PC-9 (cell line): ENCODE results near the gene IFT20. TPM values are rescaled to one million over a fixed set of nuclear protein-coding genes. Genes with fewer than 3 reads are reported as not detected.
A peak's percentile ranks its signal among the peaks of the same experiment; 100 is the strongest.

Source experiments
- BruUV-seq: library from RNA; stranded (reverse); fragments of 400-500 nt; replicated peaks from 2 replicates; lab custom pipeline; 2021; lab: Mats Ljungman, UMichigan
- CTCF ChIA-PET: fragments of 300-600 bp; sonication (Branson Sonifier 250); formaldehyde crosslinking; loops from one replicate; lab custom pipeline; 2022; ENCODE audit warnings: antibody characterized with exemption; lab: Charles Lee
- POLR2A ChIA-PET: fragments of 300-600 bp; sonication (Branson Sonifier 250); formaldehyde crosslinking; loops from one replicate; lab custom pipeline; 2022; ENCODE audit warnings: antibody characterized with exemption; ENCODE audit not compliant: unreplicated experiment; lab: Charles Lee
- DNase-seq, 2 experiments: peaks; one replicate each; pipeline versions ENCODE4 v3.0.0 to v3.0.0-alpha.2; 2015 to 2022; ENCODE audit warnings: mixed read lengths in 1 of 2
- H2AFZ ChIP-seq: fragments of 200-600 bp; sonication (generic); 2 replicates; pipeline ENCODE4 v1.8.1; 2017; ENCODE audit warnings: antibody characterized with exemption
- H3F3A ChIP-seq: fragments of 200-600 bp; sonication (generic); 2 replicates; pipeline ENCODE4 v1.8.1; 2017; ENCODE audit warnings: antibody characterized with exemption, mild to moderate bottlenecking, low read depth; ENCODE audit not compliant: insufficient read depth
- H3K27ac ChIP-seq: fragments of 200-600 bp; sonication (generic); 2 replicates; pipeline ENCODE4 v1.6.1; 2016; ENCODE audit warnings: mixed run types
- H3K27me3 ChIP-seq: fragments of 200-600 bp; sonication (generic); 2 replicates; pipeline ENCODE4 v1.6.1; 2016; ENCODE audit warnings: low read depth, mixed run types; ENCODE audit not compliant: insufficient read depth
- H3K36me3 ChIP-seq: fragments of 200-600 bp; sonication (generic); 2 replicates; pipeline ENCODE4 v1.6.1; 2016; ENCODE audit warnings: low read depth, mixed run types
- H3K4me1 ChIP-seq: fragments of 200-600 bp; sonication (generic); replicated peaks from 2 replicates; pipeline ENCODE4 v1.6.1; 2016; ENCODE audit warnings: mixed run types; ENCODE audit not compliant: insufficient read depth
- H3K4me2 ChIP-seq: fragments of 200-600 bp; sonication (generic); 2 replicates; pipeline ENCODE4 v1.6.1; 2017; ENCODE audit warnings: mixed run types
- H3K4me3 ChIP-seq: fragments of 200-600 bp; sonication (generic); 2 replicates; pipeline ENCODE4 v1.6.1; 2016; ENCODE audit warnings: mixed run types
- H3K79me2 ChIP-seq: fragments of 200-600 bp; sonication (generic); 2 replicates; pipeline ENCODE4 v1.6.1; 2017; ENCODE audit warnings: low read depth, mixed run types
- H3K9me2 ChIP-seq: fragments of 200-600 bp; sonication (generic); 2 replicates; pipeline ENCODE4 v1.8.1; 2017; ENCODE audit warnings: mild to moderate bottlenecking; ENCODE audit not compliant: insufficient read depth
- H3K9me3 ChIP-seq: fragments of 200-600 bp; sonication (generic); 2 replicates; pipeline ENCODE4 v1.8.1; 2016; ENCODE audit warnings: low read depth; ENCODE audit not compliant: insufficient read depth
- H4K20me1 ChIP-seq: fragments of 200-600 bp; sonication (generic); 2 replicates; pipeline ENCODE4 v1.8.1; 2017; ENCODE audit not compliant: insufficient read depth
- EZH2 ChIP-seq: fragments of 200-600 bp; sonication (generic); IDR thresholded peaks from 2 replicates; pipeline ENCODE4 v1.8.0; 2017; ENCODE audit warnings: antibody characterized with exemption, low read depth
- intact Hi-C: fragments of 100-400 bp; cut with micrococcal nuclease; formaldehyde crosslinking; loops from one replicate; pipeline ENCODE4 v1.10.0; 2022; ENCODE audit not compliant: unreplicated experiment
- total RNA-seq: library from RNA; stranded (reverse); gene quantifications from 2 replicates; pipeline ENCODE4 v1.2.3, GENCODE V29; 2021
- TF ChIP-seq, protein P1 (sequence below): fragments of 200-600 bp; sonication (generic); conservative IDR thresholded peaks from 2 replicates; pipeline ENCODE4 v1.6.1; 2017; ENCODE audit warnings: mixed run types, antibody characterized with exemption, mild to moderate bottlenecking, moderate library complexity

IFT20 gene
- total RNA-seq, 1 experiment from 2014 or later, result 42.3 TPM

GRCh38 chr17:28325211-28325610 is 10.1 kb downstream of the IFT20 start:
- peaks cover 55% of the 10 kb centered on the region for H3K79me2 ChIP-seq
- no peaks in the 10 kb centered on the region for H3K9me3 ChIP-seq
- POLR2A ChIA-PET, result interaction anchor here (0.6 kb wide), 1 partner anchor 44 kb away, joined by 5 read pairs; no protein-coding TSS in a partner anchor
- H3K4me3 ChIP-seq, result no peak overlapping the region; the same call in 1 of the 2 replicates
- no peak overlapping the region for H2AFZ ChIP-seq
- no peaks in the 10 kb centered on the region for H3K9me2 ChIP-seq
- H3K4me2 ChIP-seq, result peak overlapping the region; percentile 63
- BruUV-seq, result no TSS peak
- TF ChIP-seq EZH2, result no peak
- TF ChIP-seq, protein P1, sequence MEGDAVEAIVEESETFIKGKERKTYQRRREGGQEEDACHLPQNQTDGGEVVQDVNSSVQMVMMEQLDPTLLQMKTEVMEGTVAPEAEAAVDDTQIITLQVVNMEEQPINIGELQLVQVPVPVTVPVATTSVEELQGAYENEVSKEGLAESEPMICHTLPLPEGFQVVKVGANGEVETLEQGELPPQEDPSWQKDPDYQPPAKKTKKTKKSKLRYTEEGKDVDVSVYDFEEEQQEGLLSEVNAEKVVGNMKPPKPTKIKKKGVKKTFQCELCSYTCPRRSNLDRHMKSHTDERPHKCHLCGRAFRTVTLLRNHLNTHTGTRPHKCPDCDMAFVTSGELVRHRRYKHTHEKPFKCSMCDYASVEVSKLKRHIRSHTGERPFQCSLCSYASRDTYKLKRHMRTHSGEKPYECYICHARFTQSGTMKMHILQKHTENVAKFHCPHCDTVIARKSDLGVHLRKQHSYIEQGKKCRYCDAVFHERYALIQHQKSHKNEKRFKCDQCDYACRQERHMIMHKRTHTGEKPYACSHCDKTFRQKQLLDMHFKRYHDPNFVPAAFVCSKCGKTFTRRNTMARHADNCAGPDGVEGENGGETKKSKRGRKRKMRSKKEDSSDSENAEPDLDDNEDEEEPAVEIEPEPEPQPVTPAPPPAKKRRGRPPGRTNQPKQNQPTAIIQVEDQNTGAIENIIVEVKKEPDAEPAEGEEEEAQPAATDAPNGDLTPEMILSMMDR, result no peak
- no peak for DNase-seq
- intact Hi-C loops, result no loop called here
- peaks cover 75% of the 10 kb centered on the region for H3K4me1 ChIP-seq
- peaks cover 8% of the 10 kb centered on the region; the same call in 1 of the 2 replicates for H3F3A ChIP-seq
- peak overlapping the region; percentile 56 for H3K27ac ChIP-seq
- H4K20me1 ChIP-seq, result no peaks in the 10 kb centered on the region
- H3K36me3 ChIP-seq, result peaks cover 8% of the 10 kb centered on the region; the same call in 1 of the 2 replicates
- no peaks in the 10 kb centered on the region for H3K27me3 ChIP-seq
- CTCF ChIA-PET, result no interaction called here

GRCh38 chr17:28324781-28325180 is 10.5 kb downstream of the IFT20 start:
- TF ChIP-seq EZH2, result no peak
- TF ChIP-seq, protein P1, result no peak
- intact Hi-C loops, result no loop called here
- Histone ChIP-seq H4K20me1 (no peaks in the 10 kb centered on the region), H3K9me3 (no peaks in the 10 kb centered on the region), H2AFZ (no peak overlapping the region), H3K4me2 (peak overlapping the region; percentile 63), H3K79me2 (peaks cover 59% of the 10 kb centered on the region), H3K27me3 (no peaks in the 10 kb centered on the region), H3K36me3 (peaks cover 8% of the 10 kb centered on the region; the same call in 1 of the 2 replicates), H3F3A (peaks cover 8% of the 10 kb centered on the region; the same call in 1 of the 2 replicates), H3K4me1 (peaks cover 79% of the 10 kb centered on the region), H3K27ac (no peak overlapping the region), H3K9me2 (no peaks in the 10 kb centered on the region), H3K4me3 (no peak overlapping the region)
- no peak for DNase-seq
- no TSS peak for BruUV-seq
- CTCF ChIA-PET, result no interaction called here
- POLR2A ChIA-PET, result no interaction called here

- peaks cover 64% of the 10 kb centered on the region for H3K79me2 ChIP-seq
- peaks cover 6% of the 10 kb centered on the region; the same call in 1 of the 2 replicates for H3K36me3 ChIP-seq
- intact Hi-C loops, result no loop called here
- ChIA-PET CTCF (no interaction called here), POLR2A (no interaction called here)
- no peaks in the 10 kb centered on the region for H4K20me1 ChIP-seq
- no peak for DNase-seq
- H3K9me2 ChIP-seq, result no peaks in the 10 kb centered on the region
- H3K4me1 ChIP-seq, result peaks cover 81% of the 10 kb centered on the region
- H3K9me3 ChIP-seq, result no peaks in the 10 kb centered on the region
- H3K27me3 ChIP-seq, result no peaks in the 10 kb centered on the region
- no peak overlapping the region for H2AFZ ChIP-seq
- no peak overlapping the region for H3K4me3 ChIP-seq
- TF ChIP-seq EZH2, result no peak
- TF ChIP-seq, protein P1, result no peak
- H3F3A ChIP-seq, result peaks cover 8% of the 10 kb centered on the region; the same call in 1 of the 2 replicates
- BruUV-seq, result no TSS peak
- no peak overlapping the region for H3K27ac ChIP-seq
- peak overlapping the region; percentile 63; the same call in 1 of the 2 replicates for H3K4me2 ChIP-seq
Observed at GRCh38 chr17:28324267-28324745, 11.0 kb downstream of the IFT20 start.
